PC-3 (cell line): ENCODE results near the gene ZFP92. TPM values are rescaled to one million over a fixed set of nuclear protein-coding genes. Genes with fewer than 3 reads are reported as not detected.

Source experiments
- ATAC-seq: fragments of 200-7000 bp; cut with Tn5 transposase; 2 replicates; pipeline ENCODE4 v1.9.1; 2020; ENCODE audit warnings: mild to moderate bottlenecking, moderate library complexity
- BruUV-seq: library from RNA; stranded (reverse); fragments of 400-500 nt; replicated peaks from 2 replicates; lab custom pipeline; 2021; lab: Mats Ljungman, UMichigan
- CTCF ChIA-PET: fragments of 300-600 bp; sonication (Branson Sonifier 250); formaldehyde crosslinking; loops from one replicate; lab custom pipeline; 2022; ENCODE audit warnings: antibody characterized with exemption; lab: Charles Lee
- POLR2A ChIA-PET: fragments of 300-600 bp; sonication (Branson Sonifier 250); formaldehyde crosslinking; loops from one replicate; lab custom pipeline; 2022; ENCODE audit warnings: antibody characterized with exemption; ENCODE audit not compliant: unreplicated experiment; lab: Charles Lee
- DNase-seq: peaks from one replicate; pipeline ENCODE4 v3.0.0-alpha.2; 2015
- H2AFZ ChIP-seq: fragments of 300-600 bp; sonication (generic); 2 replicates; pipeline ENCODE4 v1.6.0; 2016; ENCODE audit warnings: antibody characterized with exemption, low read length
- H3F3A ChIP-seq: fragments of 300-600 bp; sonication (generic); one replicate; pipeline ENCODE4 v1.6.0; 2017; ENCODE audit warnings: antibody characterized with exemption, low read length, control low read depth, mild to moderate bottlenecking; ENCODE audit not compliant: unreplicated experiment
- H3K27ac ChIP-seq: fragments of 300-600 bp; sonication (generic); 2 replicates; pipeline ENCODE4 v1.5.1; 2016; ENCODE audit warnings: mild to moderate bottlenecking, low read length
- H3K27me3 ChIP-seq: fragments of 300-600 bp; sonication (generic); 2 replicates; pipeline ENCODE4 v1.6.1; 2016; ENCODE audit warnings: low read length, mixed read lengths
- H3K36me3 ChIP-seq: fragments of 300-600 bp; sonication (generic); 2 replicates; pipeline ENCODE4 v1.6.1; 2016; ENCODE audit warnings: low read depth, mixed run types, low read length, mixed read lengths
- H3K4me1 ChIP-seq: fragments of 300-600 bp; sonication (generic); 2 replicates; pipeline ENCODE4 v1.5.1; 2016; ENCODE audit warnings: low read length; ENCODE audit not compliant: insufficient read depth
- H3K4me2 ChIP-seq: fragments of 300-600 bp; sonication (generic); 2 replicates; pipeline ENCODE4 v1.6.0; 2016; ENCODE audit warnings: low read length
- H3K4me3 ChIP-seq: fragments of 300-600 bp; sonication (generic); 2 replicates; pipeline ENCODE4 v1.5.1; 2016; ENCODE audit warnings: mild to moderate bottlenecking, low read length, mixed read lengths
- H3K79me2 ChIP-seq: fragments of 300-600 bp; sonication (generic); 2 replicates; pipeline ENCODE4 v1.6.1; 2017; ENCODE audit warnings: low read length, mixed read lengths
- H3K9ac ChIP-seq: fragments of 300-600 bp; sonication (generic); 2 replicates; pipeline ENCODE4 v1.6.0; 2016; ENCODE audit warnings: mild to moderate bottlenecking, low read length
- H3K9me2 ChIP-seq: fragments of 300-600 bp; sonication (generic); replicated peaks from 2 replicates; pipeline ENCODE4 v1.6.1; 2016; ENCODE audit warnings: mixed run types, low read length, mixed read lengths
- H3K9me3 ChIP-seq: fragments of 300-600 bp; sonication (generic); 2 replicates; pipeline ENCODE4 v1.6.1; 2016; ENCODE audit warnings: low read length, mixed read lengths
- H4K20me1 ChIP-seq: fragments of 300-600 bp; sonication (generic); 2 replicates; pipeline ENCODE4 v1.6.1; 2016; ENCODE audit warnings: low read length, mixed read lengths
- EZH2 ChIP-seq: fragments of 300-600 bp; sonication (generic); IDR thresholded peaks from one replicate; pipeline ENCODE4 v1.6.1; 2017; ENCODE audit warnings: antibody characterized with exemption, mild to moderate bottlenecking, low read length; ENCODE audit not compliant: unreplicated experiment
- EZH2phosphoT487 ChIP-seq: fragments of 300-600 bp; sonication (generic); IDR thresholded peaks from 2 replicates; pipeline ENCODE4 v1.6.1; 2018; ENCODE audit warnings: mild to moderate bottlenecking, antibody characterized with exemption, low read length, borderline replicate concordance
- intact Hi-C: fragments of 100-400 bp; cut with micrococcal nuclease; formaldehyde crosslinking; loops from 2 replicates; pipeline ENCODE4 v1.9.0; 2023
- total RNA-seq: library from RNA; depleted of rRNA; stranded (reverse); fragments of >200 nt; gene quantifications from 2 replicates; pipeline ENCODE4 v1.2.3, GENCODE V29; 2014
- TF ChIP-seq, protein P1 (sequence below): fragments of 300-600 bp; sonication (generic); conservative IDR thresholded peaks from 2 replicates; pipeline ENCODE4 v1.5.1; 2017; ENCODE audit warnings: antibody characterized with exemption, low read depth, mild to moderate bottlenecking, low read length

ZFP92 gene
- total RNA-seq, 1 experiment from 2014 or later: not detected

DNA sequence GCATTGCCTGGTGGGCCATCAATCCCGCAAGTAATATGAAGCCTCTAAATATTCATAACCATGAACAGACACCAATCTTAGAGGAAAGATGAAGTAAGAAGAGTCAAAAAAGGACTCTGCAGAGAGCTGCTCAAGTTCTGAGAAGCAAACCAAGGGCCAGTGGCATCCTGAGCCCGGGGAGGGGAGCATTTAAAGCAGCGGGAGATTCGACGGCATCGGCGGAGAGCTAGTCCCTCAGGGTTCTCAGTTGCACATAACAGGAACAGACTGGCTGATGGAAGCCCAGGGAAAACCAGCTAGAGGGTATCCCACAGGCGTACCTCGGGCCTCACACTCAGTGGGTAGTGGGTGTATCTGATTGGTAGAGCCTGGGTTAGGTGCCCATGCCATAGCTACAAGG is 5.3 kb upstream of the ZFP92 start:
- Histone ChIP-seq H3K9ac (no peak overlapping the region), H3K9me2 (no peaks in the 10 kb centered on the region), H3F3A (no peaks in the 10 kb centered on the region), H3K9me3 (no peaks in the 10 kb centered on the region), H3K4me1 (no peaks in the 10 kb centered on the region), H3K4me2 (no peak overlapping the region), H3K27ac (no peak overlapping the region), H3K36me3 (no peaks in the 10 kb centered on the region), H3K79me2 (no peaks in the 10 kb centered on the region), H3K27me3 (peaks cover 27% of the 10 kb centered on the region), H3K4me3 (no peak overlapping the region), H4K20me1 (no peaks in the 10 kb centered on the region), H2AFZ (no peak overlapping the region)
- no peak for TF ChIP-seq EZH2
- TF ChIP-seq, protein P1, sequence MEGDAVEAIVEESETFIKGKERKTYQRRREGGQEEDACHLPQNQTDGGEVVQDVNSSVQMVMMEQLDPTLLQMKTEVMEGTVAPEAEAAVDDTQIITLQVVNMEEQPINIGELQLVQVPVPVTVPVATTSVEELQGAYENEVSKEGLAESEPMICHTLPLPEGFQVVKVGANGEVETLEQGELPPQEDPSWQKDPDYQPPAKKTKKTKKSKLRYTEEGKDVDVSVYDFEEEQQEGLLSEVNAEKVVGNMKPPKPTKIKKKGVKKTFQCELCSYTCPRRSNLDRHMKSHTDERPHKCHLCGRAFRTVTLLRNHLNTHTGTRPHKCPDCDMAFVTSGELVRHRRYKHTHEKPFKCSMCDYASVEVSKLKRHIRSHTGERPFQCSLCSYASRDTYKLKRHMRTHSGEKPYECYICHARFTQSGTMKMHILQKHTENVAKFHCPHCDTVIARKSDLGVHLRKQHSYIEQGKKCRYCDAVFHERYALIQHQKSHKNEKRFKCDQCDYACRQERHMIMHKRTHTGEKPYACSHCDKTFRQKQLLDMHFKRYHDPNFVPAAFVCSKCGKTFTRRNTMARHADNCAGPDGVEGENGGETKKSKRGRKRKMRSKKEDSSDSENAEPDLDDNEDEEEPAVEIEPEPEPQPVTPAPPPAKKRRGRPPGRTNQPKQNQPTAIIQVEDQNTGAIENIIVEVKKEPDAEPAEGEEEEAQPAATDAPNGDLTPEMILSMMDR: no peak
- no peak for TF ChIP-seq EZH2phosphoT487
- CTCF ChIA-PET: no interaction called here
- DNase-seq: no peak
- POLR2A ChIA-PET: no interaction called here
- intact Hi-C loops: no loop called here
- BruUV-seq: no TSS peak
- ATAC-seq: no peak

DNA sequence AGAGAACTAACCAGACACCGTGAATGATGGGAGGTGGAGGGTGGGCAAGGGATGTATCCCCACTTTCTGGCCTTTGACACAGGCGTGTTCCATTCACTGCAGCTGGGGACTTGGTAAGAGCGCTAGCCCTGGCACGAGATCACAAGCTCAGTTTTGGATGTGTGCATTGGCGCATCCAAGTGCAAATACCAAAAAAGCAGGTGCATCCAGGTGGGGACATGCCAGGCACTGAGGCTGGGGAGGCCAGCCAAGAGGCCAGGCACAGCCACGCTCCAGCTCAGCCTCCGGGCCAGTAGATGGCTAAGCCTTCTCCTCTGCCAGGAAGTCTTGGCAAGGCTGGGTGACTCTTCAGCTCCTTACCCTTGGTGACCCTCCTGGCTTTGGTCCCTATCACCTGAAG is 4.4 kb upstream of the ZFP92 start:
- Histone ChIP-seq H3F3A (no peaks in the 10 kb centered on the region), H3K27me3 (peaks cover 36% of the 10 kb centered on the region), H3K36me3 (no peaks in the 10 kb centered on the region), H3K4me1 (no peaks in the 10 kb centered on the region), H3K9me2 (no peaks in the 10 kb centered on the region), H3K79me2 (no peaks in the 10 kb centered on the region), H3K4me3 (no peak overlapping the region), H3K4me2 (no peak overlapping the region), H3K27ac (no peak overlapping the region), H3K9ac (no peak overlapping the region), H4K20me1 (no peaks in the 10 kb centered on the region), H2AFZ (no peak overlapping the region), H3K9me3 (no peaks in the 10 kb centered on the region)
- ChIA-PET POLR2A (no interaction called here), CTCF (no interaction called here)
- BruUV-seq: no TSS peak
- ATAC-seq (no peak), DNase-seq (no peak)
- no peak for TF ChIP-seq EZH2phosphoT487
- TF ChIP-seq, protein P1: no peak
- no peak for TF ChIP-seq EZH2
- intact Hi-C loops: no loop called here

DNA sequence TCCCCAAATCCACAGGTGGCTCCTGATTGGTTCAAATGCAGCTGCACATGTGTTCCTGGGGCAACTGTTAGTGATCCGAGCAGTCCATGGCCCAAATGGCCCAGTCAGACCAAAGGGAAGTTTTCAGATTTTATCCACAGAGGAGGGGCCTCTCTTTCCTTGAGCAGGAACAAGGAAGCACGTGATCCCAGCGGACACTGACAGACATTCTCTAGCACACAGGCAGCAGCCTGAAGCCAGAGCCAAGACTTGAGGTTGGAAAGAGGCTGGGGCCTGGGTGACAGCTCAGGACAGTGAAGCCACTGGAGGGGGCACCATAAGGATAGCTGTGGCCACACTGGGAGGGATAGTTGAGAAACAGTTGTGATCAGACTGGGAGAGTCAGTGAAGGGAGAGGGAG is 3.5 kb upstream of the ZFP92 start:
- POLR2A ChIA-PET: no interaction called here
- Histone ChIP-seq H3K36me3 (no peaks in the 10 kb centered on the region), H3K9ac (no peak overlapping the region), H3K4me1 (no peaks in the 10 kb centered on the region), H2AFZ (no peak overlapping the region), H3K4me3 (no peak overlapping the region), H3K4me2 (no peak overlapping the region), H3F3A (no peaks in the 10 kb centered on the region), H3K9me2 (no peaks in the 10 kb centered on the region), H4K20me1 (no peaks in the 10 kb centered on the region), H3K27ac (no peak overlapping the region), H3K27me3 (peaks cover 42% of the 10 kb centered on the region), H3K79me2 (no peaks in the 10 kb centered on the region), H3K9me3 (no peaks in the 10 kb centered on the region)
- TF ChIP-seq EZH2phosphoT487 (no peak), EZH2 (no peak)
- TF ChIP-seq, protein P1: no peak
- intact Hi-C loops: no loop called here
- no TSS peak for BruUV-seq
- DNase-seq (no peak), ATAC-seq (no peak)
- CTCF ChIA-PET: no interaction called here
